Activated naive CD4-positive, alpha-beta T cell treated with anti-CD3 and anti-CD28 coated beads for 36 hours (primary cell): ENCODE data around the gene MDM2. TPM values are rescaled to one million over a fixed set of nuclear protein-coding genes. Genes with fewer than 3 reads are reported as not detected.

ENCODE experiments used
- CTCF ChIA-PET: fragments of 350-600 bp; sonication (Branson Sonifier 250); formaldehyde crosslinking; loops from one replicate; lab custom pipeline; 2021; ENCODE audit warnings: antibody characterized with exemption; lab: Charles Lee
- DNase-seq: peaks from one replicate; pipeline ENCODE4 v3.0.0-alpha.2; 2020
- H3K27ac Mint-ChIP-seq: one replicate; pipeline ENCODE4 v1.8.0; 2021; ENCODE audit warnings: mild to moderate bottlenecking, mixed read lengths
- H3K27me3 Mint-ChIP-seq: one replicate; pipeline ENCODE4 v1.8.0; 2021; ENCODE audit warnings: low read depth, mixed read lengths
- H3K36me3 Mint-ChIP-seq: one replicate; pipeline ENCODE4 v1.8.0; 2021; ENCODE audit warnings: low read depth, mixed read lengths
- H3K4me1 Mint-ChIP-seq: one replicate; pipeline ENCODE4 v1.8.0; 2021; ENCODE audit warnings: low read depth, mixed read lengths
- H3K4me3 Mint-ChIP-seq: one replicate; pipeline ENCODE4 v1.8.0; 2021; ENCODE audit warnings: mild to moderate bottlenecking, moderate library complexity, mixed read lengths
- H3K9me3 Mint-ChIP-seq: one replicate; pipeline ENCODE4 v1.8.0; 2021; ENCODE audit warnings: mixed read lengths
- intact Hi-C: fragments of 100-400 bp; cut with micrococcal nuclease; formaldehyde crosslinking; loops from one replicate; pipeline ENCODE4 v1.15.1; 2023
- total RNA-seq, 2 experiments: library from RNA; stranded (reverse); gene quantifications; one replicate each; pipeline ENCODE4 v1.2.3, GENCODE V29; 2021

Gene MDM2
- total RNA-seq, 2 experiments from 2014 or later, result 165 to 166 TPM

DNA sequence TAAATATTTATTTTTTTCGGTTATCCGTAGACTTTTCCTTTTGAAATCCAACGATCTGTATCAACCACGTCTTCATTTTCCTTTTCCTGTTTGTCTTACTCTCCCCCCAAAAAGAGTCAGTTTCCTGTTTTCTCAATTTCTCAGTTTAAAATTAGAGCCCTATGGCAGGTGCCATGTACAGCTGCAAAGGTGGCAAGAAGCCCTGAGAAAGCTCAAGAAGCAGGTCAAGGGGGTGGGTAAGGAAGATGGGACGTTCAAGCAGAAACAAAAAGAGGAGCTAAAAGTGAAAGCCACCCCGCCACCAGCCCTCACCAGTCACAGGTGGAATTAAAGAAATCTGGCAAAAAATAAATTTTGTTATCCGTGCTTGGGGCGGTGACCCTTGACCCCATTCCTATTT, 35.3 kb upstream of the MDM2 start:
- no peak for DNase-seq
- Mint-ChIP-seq H3K36me3 (no peaks in the 10 kb centered on the region), H3K27ac (peak overlapping the region; percentile 19), H3K4me3 (peak overlapping the region; percentile 56), H3K27me3 (no peaks in the 10 kb centered on the region), H3K4me1 (peaks cover 17% of the 10 kb centered on the region), H3K9me3 (no peaks in the 10 kb centered on the region)
- intact Hi-C loops, result no loop called here
- CTCF ChIA-PET, result interaction anchor here (0.6 to 0.7 kb wide), 2 partner anchors 413 to 910 kb away, joined by 3 to 4 read pairs; no protein-coding TSS in a partner anchor

DNA sequence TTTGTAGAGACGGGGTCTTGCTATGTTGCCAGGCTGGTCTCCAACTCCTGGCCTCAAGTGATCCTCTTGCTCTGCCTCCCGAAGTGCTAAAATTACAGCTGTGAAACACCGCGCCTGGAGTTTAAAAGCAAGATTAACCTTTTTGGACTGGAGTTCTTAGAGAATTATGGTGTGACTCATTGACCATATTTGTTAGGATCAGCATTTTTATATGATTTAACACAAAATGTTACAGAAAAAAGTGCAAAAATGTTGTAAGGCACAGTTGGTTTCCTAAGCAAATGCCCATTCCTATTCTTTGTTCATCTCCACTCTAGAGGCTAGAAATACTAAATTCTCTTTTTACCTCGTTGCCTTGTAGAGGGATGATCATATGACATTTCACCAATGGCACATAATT, 34.4 kb upstream of the MDM2 start:
- Mint-ChIP-seq H3K9me3 (no peaks in the 10 kb centered on the region), H3K27me3 (no peaks in the 10 kb centered on the region), H3K36me3 (no peaks in the 10 kb centered on the region), H3K4me3 (no peak overlapping the region), H3K4me1 (peaks cover 17% of the 10 kb centered on the region), H3K27ac (no peak overlapping the region)
- DNase-seq, result no peak
- intact Hi-C loops, result no loop called here
- CTCF ChIA-PET, result no interaction called here

GRCh38 chr12:68775121-68775630, 32.8 kb upstream of the MDM2 start:
- no peak overlapping the region for H3K27ac Mint-ChIP-seq
- no peaks in the 10 kb centered on the region for H3K36me3 Mint-ChIP-seq
- H3K4me3 Mint-ChIP-seq, result no peak overlapping the region
- H3K4me1 Mint-ChIP-seq, result peaks cover 17% of the 10 kb centered on the region
- H3K27me3 Mint-ChIP-seq, result no peaks in the 10 kb centered on the region
- CTCF ChIA-PET, result no interaction called here
- intact Hi-C loops, result no loop called here
- DNase-seq, result no peak
- H3K9me3 Mint-ChIP-seq, result no peaks in the 10 kb centered on the region

- Mint-ChIP-seq H3K27me3 (no peaks in the 10 kb centered on the region), H3K9me3 (no peaks in the 10 kb centered on the region), H3K27ac (no peak overlapping the region), H3K4me1 (peaks cover 17% of the 10 kb centered on the region), H3K36me3 (no peaks in the 10 kb centered on the region), H3K4me3 (no peak overlapping the region)
- CTCF ChIA-PET, result interaction anchor here (1.0 kb wide), 1 partner anchor 31 kb away, joined by 3 read pairs; the partner anchor contains the start of gene MDM2
- intact Hi-C loops, result no loop called here
- no peak for DNase-seq
Measured at GRCh38 chr12:68776976-68777610, 30.9 kb upstream of the MDM2 start.

- Mint-ChIP-seq H3K9me3 (no peaks in the 10 kb centered on the region), H3K4me1 (no peaks in the 10 kb centered on the region), H3K4me3 (no peak overlapping the region), H3K27ac (no peak overlapping the region), H3K27me3 (no peaks in the 10 kb centered on the region), H3K36me3 (no peaks in the 10 kb centered on the region)
- DNase-seq, result no peak
- intact Hi-C loops, result no loop called here
- CTCF ChIA-PET, result no interaction called here
Measured at GRCh38 chr12:68779280-68779679, 28.7 kb upstream of the MDM2 start.

- H3K4me3 Mint-ChIP-seq, result no peak overlapping the region
- H3K27me3 Mint-ChIP-seq, result no peaks in the 10 kb centered on the region
- no peak for DNase-seq
- CTCF ChIA-PET, result no interaction called here
- intact Hi-C loops, result no loop called here
- no peaks in the 10 kb centered on the region for H3K9me3 Mint-ChIP-seq
- H3K36me3 Mint-ChIP-seq, result no peaks in the 10 kb centered on the region
- H3K27ac Mint-ChIP-seq, result no peak overlapping the region
- H3K4me1 Mint-ChIP-seq, result no peaks in the 10 kb centered on the region
Measured at GRCh38 chr12:68780731-68781130, 27.2 kb upstream of the MDM2 start.

GRCh38 chr12:68781728-68782127, 26.2 kb upstream of the MDM2 start:
- Mint-ChIP-seq H3K27ac (no peak overlapping the region), H3K9me3 (no peaks in the 10 kb centered on the region), H3K27me3 (no peaks in the 10 kb centered on the region), H3K4me3 (no peak overlapping the region), H3K4me1 (no peaks in the 10 kb centered on the region), H3K36me3 (no peaks in the 10 kb centered on the region)
- intact Hi-C loops, result no loop called here
- CTCF ChIA-PET, result interaction anchor here (0.6 kb wide), 1 partner anchor 505 kb away, joined by 3 read pairs; no protein-coding TSS in a partner anchor
- no peak for DNase-seq

GRCh38 chr12:68784015-68784414, 24.0 kb upstream of the MDM2 start:
- H3K4me1 Mint-ChIP-seq, result no peaks in the 10 kb centered on the region
- intact Hi-C loops, result no loop called here
- H3K4me3 Mint-ChIP-seq, result no peak overlapping the region
- H3K27me3 Mint-ChIP-seq, result no peaks in the 10 kb centered on the region
- H3K27ac Mint-ChIP-seq, result no peak overlapping the region
- H3K9me3 Mint-ChIP-seq, result no peaks in the 10 kb centered on the region
- H3K36me3 Mint-ChIP-seq, result no peaks in the 10 kb centered on the region
- DNase-seq, result no peak
- CTCF ChIA-PET, result no interaction called here

DNA sequence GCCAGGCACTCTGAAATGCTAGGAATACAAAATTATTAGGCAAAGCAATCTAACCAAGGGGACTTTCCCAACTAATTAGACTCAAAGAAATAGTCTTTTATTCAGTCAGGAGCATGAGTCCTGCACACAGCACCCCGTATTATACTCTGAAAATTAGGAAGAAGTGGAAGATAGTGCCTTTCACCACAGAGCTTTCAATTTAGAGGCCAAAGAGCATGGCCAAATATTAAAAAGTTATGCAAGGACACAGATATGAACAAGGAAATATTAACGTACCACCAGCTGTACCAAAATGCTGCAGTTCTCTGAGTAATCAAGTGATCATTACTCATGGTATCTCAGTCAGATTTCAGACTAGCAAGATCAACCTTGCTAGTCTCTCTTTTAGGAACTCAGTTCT, 22.6 kb upstream of the MDM2 start:
- no peak for DNase-seq
- CTCF ChIA-PET, result no interaction called here
- no peaks in the 10 kb centered on the region for H3K36me3 Mint-ChIP-seq
- H3K9me3 Mint-ChIP-seq, result no peaks in the 10 kb centered on the region
- intact Hi-C loops, result no loop called here
- no peaks in the 10 kb centered on the region for H3K27me3 Mint-ChIP-seq
- H3K27ac Mint-ChIP-seq, result no peak overlapping the region
- H3K4me3 Mint-ChIP-seq, result no peak overlapping the region
- H3K4me1 Mint-ChIP-seq, result no peaks in the 10 kb centered on the region

- Mint-ChIP-seq H3K27me3 (no peaks in the 10 kb centered on the region), H3K36me3 (no peaks in the 10 kb centered on the region), H3K4me3 (no peak overlapping the region), H3K9me3 (no peaks in the 10 kb centered on the region), H3K27ac (no peak overlapping the region), H3K4me1 (no peaks in the 10 kb centered on the region)
- intact Hi-C loops, result no loop called here
- CTCF ChIA-PET, result no interaction called here
- no peak for DNase-seq
Measured at GRCh38 chr12:68785823-68786222, 22.2 kb upstream of the MDM2 start.

DNA sequence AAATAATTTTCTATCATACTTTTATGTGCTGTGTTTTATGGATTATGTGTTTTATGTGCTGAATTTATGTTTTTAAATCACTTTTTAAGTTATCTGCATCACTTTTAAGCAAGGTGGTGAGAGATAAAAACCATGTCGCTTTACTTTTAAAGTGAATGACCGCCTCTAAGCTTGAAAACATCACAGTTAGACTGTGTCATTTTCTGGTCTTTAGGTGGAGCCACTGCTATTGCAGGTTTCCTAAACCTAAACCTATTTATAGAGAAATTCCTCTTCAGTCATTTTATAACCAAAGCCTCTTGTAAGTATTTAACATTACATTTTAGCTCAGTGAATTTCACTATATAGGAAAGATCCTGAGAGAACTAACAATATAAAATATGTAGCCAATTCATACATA, 21.0 kb upstream of the MDM2 start:
- Mint-ChIP-seq H3K9me3 (no peaks in the 10 kb centered on the region), H3K4me3 (no peak overlapping the region), H3K4me1 (no peaks in the 10 kb centered on the region), H3K27me3 (no peaks in the 10 kb centered on the region), H3K27ac (no peak overlapping the region), H3K36me3 (no peaks in the 10 kb centered on the region)
- CTCF ChIA-PET, result no interaction called here
- intact Hi-C loops, result no loop called here
- DNase-seq, result no peak

- Mint-ChIP-seq H3K4me1 (no peaks in the 10 kb centered on the region), H3K27ac (no peak overlapping the region), H3K4me3 (no peak overlapping the region), H3K9me3 (no peaks in the 10 kb centered on the region), H3K36me3 (no peaks in the 10 kb centered on the region), H3K27me3 (no peaks in the 10 kb centered on the region)
- CTCF ChIA-PET, result no interaction called here
- DNase-seq, result no peak
- intact Hi-C loops, result no loop called here
Measured at GRCh38 chr12:68788554-68789143, 19.3 kb upstream of the MDM2 start.
